ENCODE data around the gene DOCK10.

Gene DOCK10

GRCh38 chr2:224816816-224817215, 225.5 kb downstream of the DOCK10 start:
- no peak for DNase-seq

- DNase-seq = no peak
Observed at GRCh38 chr2:224813578-224813977, 228.7 kb downstream of the DOCK10 start.

- no peak for DNase-seq
Observed at GRCh38 chr2:224807153-224807964, 234.9 kb downstream of the DOCK10 start.

GRCh38 chr2:224803930-224804329, 238.3 kb downstream of the DOCK10 start:
- DNase-seq = no peak

GRCh38 chr2:224802407-224802806, 239.9 kb downstream of the DOCK10 start:
- no peak for DNase-seq

- DNase-seq = no peak
Observed at GRCh38 chr2:224801360-224801759, 240.9 kb downstream of the DOCK10 start.

- DNase-seq = no peak
Observed at GRCh38 chr2:224799691-224800090, 242.6 kb downstream of the DOCK10 start.

GRCh38 chr2:224798180-224798579, 244.1 kb downstream of the DOCK10 start:
- no peak for DNase-seq

GRCh38 chr2:224796695-224797305, 245.5 kb downstream of the DOCK10 start:
- DNase-seq = no peak

GRCh38 chr2:224793946-224794345, 248.3 kb downstream of the DOCK10 start:
- no peak for DNase-seq

- no peak for DNase-seq
Observed at GRCh38 chr2:224786848-224787247, 255.4 kb downstream of the DOCK10 start.

GRCh38 chr2:224781400-224781799, 260.9 kb downstream of the DOCK10 start:
- DNase-seq = no peak

GRCh38 chr2:224780823-224781222, 261.4 kb downstream of the DOCK10 start:
- DNase-seq = no peak

GRCh38 chr2:224780106-224780505, 262.2 kb downstream of the DOCK10 start:
- no peak for DNase-seq

GRCh38 chr2:224778474-224778877, 263.8 kb downstream of the DOCK10 start:
- peak; percentile 37 for DNase-seq

- DNase-seq = no peak
Observed at GRCh38 chr2:224777559-224777930, 264.7 kb downstream of the DOCK10 start.

GRCh38 chr2:224776795-224777558, 265.3 kb downstream of the DOCK10 start:
- DNase-seq = no peak

GRCh38 chr2:224775647-224776046, 266.6 kb downstream of the DOCK10 start:
- no peak for DNase-seq

- no peak for DNase-seq
Observed at GRCh38 chr2:224774735-224775134, 267.5 kb downstream of the DOCK10 start.

GRCh38 chr2:224772494-224772893, 269.8 kb downstream of the DOCK10 start:
- DNase-seq = no peak

GRCh38 chr2:224769489-224769888, 272.8 kb downstream of the DOCK10 start:
- DNase-seq = no peak

- DNase-seq = no peak
Observed at GRCh38 chr2:224764565-224765236, 277.6 kb downstream of the DOCK10 start.

GRCh38 chr2:224757934-224758548, 284.2 kb downstream of the DOCK10 start:
- no peak for DNase-seq
